Trophoblast cell (in vitro differentiated cells and primary cell): ENCODE results near the gene PCDH1.

ENCODE experiments used
- DNase-seq, 2 donors: peaks; one replicate each; pipeline ENCODE4 v3.0.0-alpha.2; 2016
- H2AFZ ChIP-seq: 2 replicates; pipeline ENCODE4 v1.6.1; 2013; ENCODE audit warnings: low read length, moderate library complexity, mild to moderate bottlenecking; ENCODE audit not compliant: insufficient read depth, poor library complexity
- H2AK5ac ChIP-seq: 2 replicates; pipeline ENCODE4 v1.6.1; 2013; ENCODE audit warnings: mild to moderate bottlenecking, low read length
- H2BK120ac ChIP-seq: 2 replicates; pipeline ENCODE4 v1.6.1; 2013; ENCODE audit warnings: low read length, mild to moderate bottlenecking, moderate library complexity; ENCODE audit not compliant: insufficient read depth, poor library complexity
- H2BK12ac ChIP-seq: 2 replicates; pipeline ENCODE4 v1.6.1; 2013; ENCODE audit warnings: mild to moderate bottlenecking, low read length, moderate library complexity
- H2BK5ac ChIP-seq: 2 replicates; pipeline ENCODE4 v1.6.1; 2013; ENCODE audit warnings: low read length, low read depth, moderate library complexity, mild to moderate bottlenecking; ENCODE audit not compliant: poor library complexity
- H3K14ac ChIP-seq: 2 replicates; pipeline ENCODE4 v1.6.1; 2013; ENCODE audit warnings: mild to moderate bottlenecking, low read length
- H3K18ac ChIP-seq: 2 replicates; pipeline ENCODE4 v1.6.1; 2013; ENCODE audit warnings: mild to moderate bottlenecking, low read length
- H3K23ac ChIP-seq: 2 replicates; pipeline ENCODE4 v1.6.1; 2013; ENCODE audit warnings: low read length
- H3K27ac ChIP-seq: 2 replicates; pipeline ENCODE4 v1.5.1; 2013; ENCODE audit warnings: low read depth, mild to moderate bottlenecking, inconsistent platforms, low read length, moderate library complexity
- H3K27me3 ChIP-seq: 2 replicates; pipeline ENCODE4 v1.6.1; 2013; ENCODE audit warnings: inconsistent platforms, mild to moderate bottlenecking, low read length, moderate library complexity; ENCODE audit not compliant: insufficient read depth
- H3K36me3 ChIP-seq, 2 experiments: 1 replicate in 1 of 2; 2 replicates in 1 of 2; pipeline ENCODE4 v1.6.1; 2013; ENCODE audit warnings: low read length in 2 of 2, mild to moderate bottlenecking in 2 of 2, moderate library complexity in 1 of 2; ENCODE audit not compliant: insufficient read depth in 2 of 2, control insufficient read depth in 1 of 2
- H3K4ac ChIP-seq: 2 replicates; pipeline ENCODE4 v1.6.1; 2013; ENCODE audit warnings: low read depth, mild to moderate bottlenecking, low read length, moderate library complexity
- H3K4me1 ChIP-seq, 2 experiments: 1 replicate in 1 of 2; 2 replicates in 1 of 2; pipeline ENCODE4 v1.6.1; 2013; ENCODE audit warnings: low read length in 2 of 2, mild to moderate bottlenecking in 2 of 2, moderate library complexity in 1 of 2; ENCODE audit not compliant: insufficient read depth in 2 of 2, control insufficient read depth in 1 of 2
- H3K4me2 ChIP-seq: 2 replicates; pipeline ENCODE4 v1.6.1; 2013; ENCODE audit warnings: inconsistent platforms, mild to moderate bottlenecking, low read length, moderate library complexity
- H3K4me3 ChIP-seq: 2 replicates; pipeline ENCODE4 v1.5.1; 2013; ENCODE audit warnings: mild to moderate bottlenecking, low read depth, low read length, inconsistent platforms
- H3K79me1 ChIP-seq: one replicate; pipeline ENCODE4 v1.6.1; 2013; ENCODE audit warnings: low read length
- H3K79me2 ChIP-seq: 2 replicates; pipeline ENCODE4 v1.6.1; 2013; ENCODE audit warnings: low read length, mild to moderate bottlenecking; ENCODE audit not compliant: control insufficient read depth, insufficient read depth, poor library complexity
- H3K9ac ChIP-seq: 2 replicates; pipeline ENCODE4 v1.6.1; 2013; ENCODE audit warnings: mild to moderate bottlenecking, low read length
- H3K9me3 ChIP-seq: 2 replicates; pipeline ENCODE4 v1.6.1; 2013; ENCODE audit warnings: low read depth, mild to moderate bottlenecking, control low read depth, inconsistent platforms, low read length; ENCODE audit not compliant: insufficient read depth
- H4K12ac ChIP-seq: 2 replicates; pipeline ENCODE4 v1.6.1; 2013; ENCODE audit warnings: low read depth, mild to moderate bottlenecking, low read length, moderate library complexity
- H4K8ac ChIP-seq: 2 replicates; pipeline ENCODE4 v1.6.1; 2013; ENCODE audit warnings: low read depth, mild to moderate bottlenecking, low read length, moderate library complexity
- H4K91ac ChIP-seq: one replicate; pipeline ENCODE4 v1.6.1; 2013; ENCODE audit warnings: low read depth, mild to moderate bottlenecking, low read length, moderate library complexity
- WGBS: extraction: QIAGEN DNeasy Blood & Tissue Kit; methylation state at CpG from one replicate; pipeline ENCODE4 v1.1.7; 2013; ENCODE audit warnings: missing lambda C conversion rate; ENCODE audit not compliant: insufficient read length, insufficient coverage; ENCODE audit errors: extremely low coverage; 5-methylcytosine and 5-hydroxymethylcytosine counted together

PCDH1 gene

GRCh38 chr5:141855265-141856036 is 22.8 kb downstream of the PCDH1 start:
- no peak overlapping the region for H3K27ac ChIP-seq
- H3K23ac ChIP-seq: no peak overlapping the region
- no peaks in the 10 kb centered on the region for H3K9me3 ChIP-seq
- no peaks in the 10 kb centered on the region for H3K27me3 ChIP-seq
- no peak overlapping the region for H3K14ac ChIP-seq
- H2BK12ac ChIP-seq: no peak overlapping the region
- no peak overlapping the region for H4K12ac ChIP-seq
- no peak overlapping the region for H3K4me2 ChIP-seq
- H3K79me2 ChIP-seq: no peaks in the 10 kb centered on the region
- no peak overlapping the region for H4K8ac ChIP-seq
- H3K4me1 ChIP-seq: peaks cover 4% of the 10 kb centered on the region in 2 experiments
- no peak overlapping the region for H3K18ac ChIP-seq
- no peak overlapping the region for H3K4me3 ChIP-seq
- no peak overlapping the region for H3K4ac ChIP-seq
- H2AFZ ChIP-seq: no peak overlapping the region
- H2BK120ac ChIP-seq: no peak overlapping the region
- no peak overlapping the region for H2BK5ac ChIP-seq
- no peak overlapping the region for H4K91ac ChIP-seq
- WGBS: no CpG with 5 or more reads among the region's 8 CpGs
- H2AK5ac ChIP-seq: no peak overlapping the region
- H3K36me3 ChIP-seq: no peaks in the 10 kb centered on the region
- peaks cover 6% of the 10 kb centered on the region for H3K79me1 ChIP-seq
- DNase-seq: no peak
- H3K9ac ChIP-seq: no peak overlapping the region

GRCh38 chr5:141853895-141854626 is 24.1 kb downstream of the PCDH1 start:
- 100% methylated on average over 1 of the region's 33 CpGs for WGBS
- no peak for DNase-seq

GRCh38 chr5:141852448-141852847 is 25.8 kb downstream of the PCDH1 start:
- H4K8ac ChIP-seq: no peak overlapping the region
- H3K79me2 ChIP-seq: peaks cover 9% of the 10 kb centered on the region
- H3K4me1 ChIP-seq: peaks cover 11 to 16% of the 10 kb centered on the region in 2 experiments
- no peak overlapping the region for H3K27ac ChIP-seq
- no peak overlapping the region for H2BK5ac ChIP-seq
- H3K9ac ChIP-seq: no peak overlapping the region
- no peak overlapping the region for H4K91ac ChIP-seq
- no peak overlapping the region for H3K14ac ChIP-seq
- H3K18ac ChIP-seq: no peak overlapping the region
- no peak overlapping the region for H4K12ac ChIP-seq
- no CpG with 5 or more reads among the region's 3 CpGs for WGBS
- H3K79me1 ChIP-seq: peaks cover 21% of the 10 kb centered on the region
- no peaks in the 10 kb centered on the region for H3K9me3 ChIP-seq
- H2AK5ac ChIP-seq: no peak overlapping the region
- H3K36me3 ChIP-seq: no peaks in the 10 kb centered on the region
- no peak overlapping the region for H3K4ac ChIP-seq
- no peak overlapping the region for H2BK120ac ChIP-seq
- no peaks in the 10 kb centered on the region for H3K27me3 ChIP-seq
- no peak overlapping the region for H3K4me2 ChIP-seq
- no peak overlapping the region for H2AFZ ChIP-seq
- H3K4me3 ChIP-seq: no peak overlapping the region
- H2BK12ac ChIP-seq: no peak overlapping the region
- H3K23ac ChIP-seq: no peak overlapping the region
- DNase-seq: no peak

More at GRCh38 chr5:141853895-141854626, 24.1 kb downstream of the PCDH1 start:
- no peak overlapping the region for H4K8ac ChIP-seq
- peaks cover 9% of the 10 kb centered on the region for H3K79me2 ChIP-seq
- no peaks in the 10 kb centered on the region for H3K9me3 ChIP-seq
- no peak overlapping the region for H2BK5ac ChIP-seq
- no peak overlapping the region for H3K14ac ChIP-seq
- H3K36me3 ChIP-seq: no peaks in the 10 kb centered on the region
- no peak overlapping the region for H3K9ac ChIP-seq
- H3K4ac ChIP-seq: no peak overlapping the region
- H3K23ac ChIP-seq: no peak overlapping the region
- no peak overlapping the region for H4K91ac ChIP-seq
- H2BK12ac ChIP-seq: no peak overlapping the region
- H3K27ac ChIP-seq: no peak overlapping the region
- no peak overlapping the region for H3K4me3 ChIP-seq
- H3K4me1 ChIP-seq: peaks cover 4 to 7% of the 10 kb centered on the region in 2 experiments
- H3K79me1 ChIP-seq: peaks cover 16% of the 10 kb centered on the region
- H4K12ac ChIP-seq: no peak overlapping the region
- no peak overlapping the region for H3K4me2 ChIP-seq
- no peak overlapping the region for H2BK120ac ChIP-seq
- H3K27me3 ChIP-seq: no peaks in the 10 kb centered on the region
- no peak overlapping the region for H2AFZ ChIP-seq
- H3K18ac ChIP-seq: no peak overlapping the region
- H2AK5ac ChIP-seq: no peak overlapping the region

GRCh38 chr5:141851195-141851874 is 26.9 kb downstream of the PCDH1 start:
- no peak overlapping the region for H2BK5ac ChIP-seq
- peaks cover 21% of the 10 kb centered on the region for H3K79me1 ChIP-seq
- peak overlapping the region; percentile 14 for H2AFZ ChIP-seq
- no peak overlapping the region for H4K12ac ChIP-seq
- H3K36me3 ChIP-seq: no peaks in the 10 kb centered on the region
- H3K9ac ChIP-seq: no peak overlapping the region
- H3K27ac ChIP-seq: no peak overlapping the region
- H3K14ac ChIP-seq: peak overlapping the region; percentile 51
- no peaks in the 10 kb centered on the region for H3K9me3 ChIP-seq
- no peak overlapping the region for H3K4me3 ChIP-seq
- no peak overlapping the region for H3K18ac ChIP-seq
- no peaks in the 10 kb centered on the region for H3K27me3 ChIP-seq
- peaks cover 9% of the 10 kb centered on the region for H3K79me2 ChIP-seq
- H3K4me1 ChIP-seq: peaks cover 11 to 16% of the 10 kb centered on the region in 2 experiments
- no CpG with 5 or more reads among the region's 10 CpGs for WGBS
- H2BK120ac ChIP-seq: no peak overlapping the region
- H2BK12ac ChIP-seq: peak overlapping the region; percentile 85
- H3K4ac ChIP-seq: peak overlapping the region; percentile 21
- H3K23ac ChIP-seq: no peak overlapping the region
- H4K91ac ChIP-seq: peak overlapping the region; percentile 83
- no peak for DNase-seq
- H3K4me2 ChIP-seq: no peak overlapping the region
- peak overlapping the region; percentile 77 for H2AK5ac ChIP-seq
- peak overlapping the region; percentile 80 for H4K8ac ChIP-seq
